Putamen (tissue), 1 donor: Measurements from ENCODE around the gene PRM2.
"Not testable (repeated sequence)": the region's sequence is repeated elsewhere in the genome, so short reads cannot be mapped to it uniquely, and the experiment has no call there.

Source experiments
- DNase-seq: peaks from one replicate; pipeline ENCODE4 v3.0.0-alpha.2; 2016; ENCODE audit warnings: low spot score

Gene PRM2

GRCh38 chr16:11307639-11308492 lies 31.6 kb upstream of the PRM2 start:
- no peak for DNase-seq

- no peak for DNase-seq
Observed at GRCh38 chr16:11306997-11307638, 30.8 kb upstream of the PRM2 start.

GRCh38 chr16:11306381-11306780 lies 30.1 kb upstream of the PRM2 start:
- DNase-seq, result no peak

GRCh38 chr16:11303405-11304138 lies 27.3 kb upstream of the PRM2 start:
- DNase-seq, result no peak

- no peak for DNase-seq
Observed at GRCh38 chr16:11302977-11303376, 26.7 kb upstream of the PRM2 start.

- no peak for DNase-seq
Observed at GRCh38 chr16:11301645-11302501, 25.6 kb upstream of the PRM2 start.

- DNase-seq, result no peak
Observed at GRCh38 chr16:11300560-11300892, 24.2 kb upstream of the PRM2 start.

GRCh38 chr16:11299865-11300559 lies 23.7 kb upstream of the PRM2 start:
- no peak for DNase-seq

GRCh38 chr16:11298950-11299547 lies 22.8 kb upstream of the PRM2 start:
- not testable (repeated sequence) for DNase-seq

GRCh38 chr16:11298143-11298900 lies 22.0 kb upstream of the PRM2 start:
- no peak for DNase-seq

- DNase-seq, result peak; percentile 50
Observed at GRCh38 chr16:11297492-11298142, 21.3 kb upstream of the PRM2 start.

- no peak for DNase-seq
Observed at GRCh38 chr16:11296706-11297491, 20.6 kb upstream of the PRM2 start.

GRCh38 chr16:11296351-11296705 lies 20.0 kb upstream of the PRM2 start:
- no peak for DNase-seq

GRCh38 chr16:11295672-11296071 lies 19.4 kb upstream of the PRM2 start:
- no peak for DNase-seq

- no peak for DNase-seq
Observed at GRCh38 chr16:11292076-11292748, 15.9 kb upstream of the PRM2 start.

GRCh38 chr16:11291091-11291703 lies 14.9 kb upstream of the PRM2 start:
- DNase-seq, result no peak

- no peak for DNase-seq
Observed at GRCh38 chr16:11290102-11290893, 14.0 kb upstream of the PRM2 start.
